Endothelial cell of umbilical vein (primary cell): ENCODE measurements around the gene TENM4. TPM values are rescaled to one million over a fixed set of nuclear protein-coding genes. Genes with fewer than 3 reads are reported as not detected.

Experiments
- BruUV-seq: library from RNA; stranded (reverse); fragments of 400-500 nt; replicated peaks from 2 replicates; lab custom pipeline; 2021; lab: Mats Ljungman, UMichigan
- CTCF ChIA-PET: fragments of 300-600, 350-600 bp; sonication (Branson Sonifier 250); formaldehyde crosslinking; loops from one replicate; lab custom pipeline; 2021; ENCODE audit warnings: antibody characterized with exemption, inconsistent platforms; lab: Charles Lee
- POLR2A ChIA-PET: fragments of 300-600, 350-600 bp; sonication (Branson Sonifier 250); formaldehyde crosslinking; loops from one replicate; lab custom pipeline; 2021; ENCODE audit warnings: antibody characterized with exemption, inconsistent platforms; lab: Charles Lee
- DNase-seq: peaks from one replicate; pipeline ENCODE4 v3.0.0-alpha.2; 2011; ENCODE audit warnings: low read depth, low spot score
- FAIRE-seq: peaks from 2 replicates; lab custom pipeline; 2011; peaks lifted over from hg19 to GRCh38; lab: Jason Lieb, UNC
- H2AFZ ChIP-seq: 2 replicates; pipeline ENCODE4 v1.6.0; 2012; ENCODE audit warnings: low read depth, low read length, control low read depth, inconsistent platforms
- H3K27ac ChIP-seq: 2 replicates; pipeline ENCODE4 v1.5.1; 2011; ENCODE audit warnings: low read depth, mild to moderate bottlenecking, control low read depth, low read length, moderate library complexity; ENCODE audit not compliant: insufficient read depth
- H3K27me3 ChIP-seq, 2 experiments: 2 replicates each; pipeline versions ENCODE4 v1.6.0 to v1.6.1; 2011; ENCODE audit warnings: low read length in 2 of 2, mixed read lengths in 1 of 2; ENCODE audit not compliant: control insufficient read depth in 2 of 2, insufficient read depth in 2 of 2
- H3K36me3 ChIP-seq, 2 experiments: 2 replicates in 1 of 2; 3 replicates in 1 of 2; pipeline ENCODE4 v1.5.1; 2011; ENCODE audit warnings: low read length in 2 of 2, mild to moderate bottlenecking in 1 of 2, moderate library complexity in 1 of 2; ENCODE audit not compliant: control insufficient read depth in 2 of 2, insufficient read depth in 2 of 2; ENCODE audit errors: extremely low read depth in 1 of 2
- H3K4me1 ChIP-seq: 3 replicates; pipeline ENCODE4 v1.5.1; 2011; ENCODE audit warnings: mild to moderate bottlenecking, low read length; ENCODE audit not compliant: control insufficient read depth, insufficient read depth; ENCODE audit errors: extremely low read depth
- H3K4me2 ChIP-seq: 2 replicates; pipeline ENCODE4 v1.6.1; 2011; ENCODE audit warnings: low read length, control low read depth, mixed read lengths; ENCODE audit not compliant: insufficient read depth
- H3K4me3 ChIP-seq, 3 experiments: fragments of 200-600 bp in 1 of 3; sonication (generic), shearing (Covaris generic) in 1 of 3; replicated peaks in 1 of 3; 2 replicates each; pipeline ENCODE4 v1.5.1; 2011 to 2016; ENCODE audit warnings: control low read depth in 3 of 3, low read length in 3 of 3, mild to moderate bottlenecking in 2 of 3, inconsistent platforms in 1 of 3, low read depth in 1 of 3, moderate library complexity in 1 of 3; ENCODE audit not compliant: insufficient read depth in 1 of 3
- H3K79me2 ChIP-seq: 2 replicates; pipeline ENCODE4 v1.6.0; 2012; ENCODE audit warnings: low read length, inconsistent platforms; ENCODE audit not compliant: control insufficient read depth, insufficient read depth
- H3K9ac ChIP-seq: replicated peaks from 2 replicates; pipeline ENCODE3; 2011; ENCODE audit warnings: low read length, control low read depth; ENCODE audit not compliant: insufficient read depth; ENCODE audit errors: extremely low read depth
- H3K9me1 ChIP-seq: replicated peaks from 3 replicates; pipeline ENCODE4 v1.6.0; 2011; ENCODE audit warnings: mild to moderate bottlenecking, low read length; ENCODE audit not compliant: control insufficient read depth, insufficient read depth; ENCODE audit errors: extremely low read depth
- H3K9me3 ChIP-seq: replicated peaks from 2 replicates; pipeline ENCODE4 v1.5.1; 2012; ENCODE audit warnings: low read length, inconsistent platforms; ENCODE audit not compliant: control insufficient read depth, insufficient read depth
- H4K20me1 ChIP-seq: replicated peaks from 2 replicates; pipeline ENCODE3; 2011; ENCODE audit warnings: mild to moderate bottlenecking, low read length; ENCODE audit not compliant: control insufficient read depth, insufficient read depth; ENCODE audit errors: extremely low read depth
- CTCF ChIP-seq, 2 donors: IDR thresholded peaks; 1 replicate in 1 of 2; 2 replicates in 1 of 2; pipeline ENCODE4 v1.5.1; 2011; ENCODE audit warnings: low read length in 2 of 2, mild to moderate bottlenecking in 2 of 2, moderate library complexity in 2 of 2, control low read depth in 1 of 2, inconsistent platforms in 1 of 2, low read depth in 1 of 2; ENCODE audit not compliant: insufficient read depth in 1 of 2; ENCODE audit errors: extremely low read depth in 1 of 2
- EZH2 ChIP-seq: IDR thresholded peaks from 2 replicates; pipeline ENCODE4 v1.6.1; 2012; ENCODE audit warnings: borderline replicate concordance, low read depth, mild to moderate bottlenecking, moderate library complexity, low read length, inconsistent platforms; ENCODE audit not compliant: severe bottlenecking
- FOS ChIP-seq: IDR thresholded peaks from 2 replicates; pipeline ENCODE4 v1.6.1; 2011; ENCODE audit warnings: mild to moderate bottlenecking, low read length, moderate library complexity, borderline replicate concordance; ENCODE audit not compliant: insufficient read depth
- GATA2 ChIP-seq: IDR thresholded peaks from 2 replicates; pipeline ENCODE4 v1.7.0; 2011; ENCODE audit warnings: low read depth, mild to moderate bottlenecking, moderate library complexity, mixed read lengths, low read length; ENCODE audit not compliant: insufficient read length, insufficient read depth
- JUN ChIP-seq: IDR thresholded peaks from 2 replicates; pipeline ENCODE4 v1.6.1; 2011; ENCODE audit warnings: borderline replicate concordance, low read depth; ENCODE audit not compliant: insufficient read length, insufficient read depth
- MAX ChIP-seq: IDR thresholded peaks from 2 replicates; pipeline ENCODE4 v1.6.1; 2011; ENCODE audit not compliant: insufficient read depth, insufficient read length
- MYC ChIP-seq: IDR thresholded peaks from one replicate; pipeline ENCODE4 v1.6.1; 2011; ENCODE audit warnings: mild to moderate bottlenecking, low read depth, low read length
- POLR2A ChIP-seq: IDR thresholded peaks from 2 replicates; pipeline ENCODE4 v1.6.1; 2012; ENCODE audit warnings: low read depth, mild to moderate bottlenecking, control low read depth, low read length
- POLR2AphosphoS5 ChIP-seq: IDR thresholded peaks from 2 replicates; pipeline ENCODE4 v1.6.1; 2012; ENCODE audit warnings: low read depth, mild to moderate bottlenecking, control low read depth, low read length, moderate library complexity; ENCODE audit not compliant: insufficient read depth
- dilution Hi-C: fragments of 300-500 bp; cut with MboI; formaldehyde crosslinking; loops from one replicate; pipeline ENCODE4 v1.15.0; 2019; ENCODE audit warnings: low sequenced_read_pairs; ENCODE audit not compliant: extremely low pct_ligation_motif_present
- intact Hi-C: fragments of 100-400 bp; cut with micrococcal nuclease; formaldehyde crosslinking; loops from one replicate; pipeline ENCODE4 v1.10.0; 2022
- polyA plus RNA-seq, 4 experiments: library from polyadenylated mRNA; depleted of rRNA in 3 of 4; stranded (reverse) in 3 of 4; unstranded in 1 of 4; fragments of >200 nt; gene quantifications; 2 replicates each; pipeline versions ENCODE4 v1.2.1 to v1.2.3, GENCODE V29; 2011 to 2012; ENCODE audit warnings: missing spikeins in 1 of 4
- total RNA-seq: library from RNA; stranded (reverse); gene quantifications from 2 replicates; pipeline ENCODE4 v1.2.3, GENCODE V29; 2021

Gene TENM4
- total and polyA plus RNA-seq, 2 donors (not counting 3 experiments of a cell fraction or from before 2014, with no cell fraction given), result 0.06 to 0.27 TPM

- H3K27ac ChIP-seq, result no peak overlapping the region
- BruUV-seq, result no TSS peak
- H3K79me2 ChIP-seq, result no peaks in the 10 kb centered on the region
- H3K27me3 ChIP-seq, result no peaks in the 10 kb centered on the region
- intact Hi-C loops (no loop called here), dilution Hi-C loops (no loop called here)
- CTCF ChIA-PET, result no interaction called here
- no peak overlapping the region for H3K4me2 ChIP-seq
- no peak for FAIRE-seq
- no peak overlapping the region for H3K4me3 ChIP-seq
- no peaks in the 10 kb centered on the region for H4K20me1 ChIP-seq
- H3K4me1 ChIP-seq, result no peaks in the 10 kb centered on the region
- no peak overlapping the region for H3K9ac ChIP-seq
- H3K9me3 ChIP-seq, result no peaks in the 10 kb centered on the region
- POLR2A ChIA-PET, result no interaction called here
- H3K9me1 ChIP-seq, result no peaks in the 10 kb centered on the region
- no peak overlapping the region for H2AFZ ChIP-seq
- no peak for DNase-seq
- TF ChIP-seq POLR2AphosphoS5 (no peak), FOS (no peak), MYC (no peak), GATA2 (no peak), MAX (no peak), JUN (no peak), POLR2A (no peak)
- no peaks in the 10 kb centered on the region for H3K36me3 ChIP-seq
These were observed 45.6 kb upstream of the TENM4 start for GRCh38 chr11:79486242-79486984.

DNA sequence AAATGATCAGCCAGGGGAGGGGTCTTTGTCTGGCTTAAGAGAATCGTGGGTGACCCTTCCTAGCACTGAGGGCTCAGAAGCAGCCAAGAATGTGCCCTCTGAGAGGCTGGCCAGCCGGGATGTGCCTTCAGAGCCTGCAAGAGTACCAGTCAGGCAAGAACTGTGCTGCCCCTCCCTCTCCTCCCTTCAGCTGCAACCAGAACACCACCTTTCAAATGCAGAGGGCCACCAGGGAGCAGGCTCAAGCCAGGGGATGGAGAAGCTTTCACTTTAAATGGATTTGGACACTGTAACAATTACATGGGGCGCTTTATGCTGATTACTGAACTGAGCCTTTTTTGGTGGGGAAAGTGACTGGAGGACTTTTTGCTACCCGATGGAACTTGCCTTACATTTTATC is 44.9 kb upstream of the TENM4 start:
- CTCF ChIA-PET, result no interaction called here
- no peak overlapping the region for H3K4me2 ChIP-seq
- no peaks in the 10 kb centered on the region for H3K9me3 ChIP-seq
- no peak for FAIRE-seq
- no peaks in the 10 kb centered on the region for H3K27me3 ChIP-seq
- H4K20me1 ChIP-seq, result no peaks in the 10 kb centered on the region
- no peaks in the 10 kb centered on the region for H3K79me2 ChIP-seq
- H2AFZ ChIP-seq, result no peak overlapping the region
- no peaks in the 10 kb centered on the region for H3K4me1 ChIP-seq
- dilution Hi-C loops (no loop called here), intact Hi-C loops (no loop called here)
- no TSS peak for BruUV-seq
- no peak overlapping the region for H3K4me3 ChIP-seq
- H3K27ac ChIP-seq, result no peak overlapping the region
- H3K9ac ChIP-seq, result no peak overlapping the region
- no peaks in the 10 kb centered on the region for H3K9me1 ChIP-seq
- no peak for DNase-seq
- POLR2A ChIA-PET, result no interaction called here
- TF ChIP-seq MAX, result no peak
- TF ChIP-seq POLR2AphosphoS5, result no peak
- no peak for TF ChIP-seq CTCF (IDR thresholded peaks at IDR 0.05; ENCODE audit: extremely low read depth in 1 of 2, insufficient read depth in 1 of 2, low read depth in 1 of 2, low read length in 2 of 2)
- no peak for TF ChIP-seq GATA2
- no peak for TF ChIP-seq FOS
- no peak for TF ChIP-seq MYC
- no peak for TF ChIP-seq EZH2
- TF ChIP-seq JUN, result no peak
- TF ChIP-seq POLR2A, result no peak
- no peaks in the 10 kb centered on the region for H3K36me3 ChIP-seq
